ENCODE data around the gene STRADA. TPM values are rescaled to one million over a fixed set of nuclear protein-coding genes. Genes with fewer than 3 reads are reported as not detected.

STRADA gene
- total RNA-seq, 4 donors from 2014 or later, result 14.4 to 39.1 (median 23.3) TPM

DNA sequence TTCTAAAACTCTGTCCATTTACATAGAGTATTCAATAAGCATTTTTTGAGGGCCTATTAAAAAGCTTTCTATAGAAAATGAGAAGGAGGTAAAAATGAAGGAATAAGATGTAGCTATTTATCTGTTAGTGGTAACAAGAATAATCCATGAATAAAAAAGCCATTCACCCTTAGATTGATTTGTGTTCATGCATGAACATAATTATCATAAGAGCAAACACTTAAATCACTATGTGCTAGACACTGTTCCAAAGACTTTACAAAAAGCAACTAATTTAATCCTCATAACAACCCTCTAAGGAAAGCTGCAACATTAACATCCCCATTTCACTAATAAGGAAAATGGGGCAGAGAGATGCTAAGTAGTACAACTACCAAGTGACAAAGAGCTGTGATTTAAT, 25.2 kb upstream of the STRADA start:
- Histone ChIP-seq H3K36me3 (peaks cover 0 to 42% of the 10 kb centered on the region in 2 donors), H3K4me3 (no peak overlapping the region), H3K27me3 (no peaks in the 10 kb centered on the region), H3K4me1 (peaks cover 0 to 53% (median 4%) of the 10 kb centered on the region in 3 donors), H3K27ac (no peak overlapping the region), H3K9me3 (no peaks in the 10 kb centered on the region)
- no peak for TF ChIP-seq POLR2A (IDR thresholded peaks at IDR 0.05)
- TF ChIP-seq EP300 (IDR thresholded peaks at IDR 0.05), result no peak
- no peak for TF ChIP-seq POLR2AphosphoS5 (IDR thresholded peaks at IDR 0.05)
- TF ChIP-seq, protein P1, sequence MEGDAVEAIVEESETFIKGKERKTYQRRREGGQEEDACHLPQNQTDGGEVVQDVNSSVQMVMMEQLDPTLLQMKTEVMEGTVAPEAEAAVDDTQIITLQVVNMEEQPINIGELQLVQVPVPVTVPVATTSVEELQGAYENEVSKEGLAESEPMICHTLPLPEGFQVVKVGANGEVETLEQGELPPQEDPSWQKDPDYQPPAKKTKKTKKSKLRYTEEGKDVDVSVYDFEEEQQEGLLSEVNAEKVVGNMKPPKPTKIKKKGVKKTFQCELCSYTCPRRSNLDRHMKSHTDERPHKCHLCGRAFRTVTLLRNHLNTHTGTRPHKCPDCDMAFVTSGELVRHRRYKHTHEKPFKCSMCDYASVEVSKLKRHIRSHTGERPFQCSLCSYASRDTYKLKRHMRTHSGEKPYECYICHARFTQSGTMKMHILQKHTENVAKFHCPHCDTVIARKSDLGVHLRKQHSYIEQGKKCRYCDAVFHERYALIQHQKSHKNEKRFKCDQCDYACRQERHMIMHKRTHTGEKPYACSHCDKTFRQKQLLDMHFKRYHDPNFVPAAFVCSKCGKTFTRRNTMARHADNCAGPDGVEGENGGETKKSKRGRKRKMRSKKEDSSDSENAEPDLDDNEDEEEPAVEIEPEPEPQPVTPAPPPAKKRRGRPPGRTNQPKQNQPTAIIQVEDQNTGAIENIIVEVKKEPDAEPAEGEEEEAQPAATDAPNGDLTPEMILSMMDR (IDR thresholded peaks at IDR 0.05), result no peak
- ATAC-seq, result no peak

DNA sequence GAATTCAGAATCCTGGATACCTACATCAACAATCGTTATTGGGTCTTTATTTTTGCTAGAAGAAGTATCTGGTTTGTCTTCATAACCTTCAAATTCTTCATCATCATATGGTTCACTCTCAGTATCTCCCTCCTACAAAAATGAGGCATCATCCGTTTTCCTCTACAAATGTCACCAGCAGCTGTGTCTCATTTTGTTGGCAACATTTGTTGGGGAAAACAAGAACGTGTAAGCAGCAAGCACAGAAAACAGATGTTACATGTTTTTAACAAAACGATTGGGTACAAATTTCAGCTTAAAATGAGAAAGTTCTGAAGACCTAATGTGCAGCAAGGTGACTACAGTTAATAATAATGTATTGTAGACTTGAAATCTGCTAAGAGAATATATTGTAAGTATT, 23.1 kb upstream of the STRADA start:
- Histone ChIP-seq H3K4me1 (peaks cover 0 to 33% (median 0%) of the 10 kb centered on the region in 3 donors), H3K9me3 (no peaks in the 10 kb centered on the region), H3K27ac (no peak overlapping the region), H3K4me3 (no peak overlapping the region), H3K36me3 (peaks cover 5 to 62% of the 10 kb centered on the region in 2 donors), H3K27me3 (no peaks in the 10 kb centered on the region)
- 50 to 69% methylated on average over 4 of the region's 4 CpGs for WGBS, 2 donors (ENCODE audit: low coverage in 1 of 2)
- no peak for TF ChIP-seq POLR2A (IDR thresholded peaks at IDR 0.05)
- TF ChIP-seq, protein P1 (IDR thresholded peaks at IDR 0.05), result no peak
- TF ChIP-seq POLR2AphosphoS5 (IDR thresholded peaks at IDR 0.05), result no peak
- no peak for TF ChIP-seq EP300 (IDR thresholded peaks at IDR 0.05)
- no peak for ATAC-seq

DNA sequence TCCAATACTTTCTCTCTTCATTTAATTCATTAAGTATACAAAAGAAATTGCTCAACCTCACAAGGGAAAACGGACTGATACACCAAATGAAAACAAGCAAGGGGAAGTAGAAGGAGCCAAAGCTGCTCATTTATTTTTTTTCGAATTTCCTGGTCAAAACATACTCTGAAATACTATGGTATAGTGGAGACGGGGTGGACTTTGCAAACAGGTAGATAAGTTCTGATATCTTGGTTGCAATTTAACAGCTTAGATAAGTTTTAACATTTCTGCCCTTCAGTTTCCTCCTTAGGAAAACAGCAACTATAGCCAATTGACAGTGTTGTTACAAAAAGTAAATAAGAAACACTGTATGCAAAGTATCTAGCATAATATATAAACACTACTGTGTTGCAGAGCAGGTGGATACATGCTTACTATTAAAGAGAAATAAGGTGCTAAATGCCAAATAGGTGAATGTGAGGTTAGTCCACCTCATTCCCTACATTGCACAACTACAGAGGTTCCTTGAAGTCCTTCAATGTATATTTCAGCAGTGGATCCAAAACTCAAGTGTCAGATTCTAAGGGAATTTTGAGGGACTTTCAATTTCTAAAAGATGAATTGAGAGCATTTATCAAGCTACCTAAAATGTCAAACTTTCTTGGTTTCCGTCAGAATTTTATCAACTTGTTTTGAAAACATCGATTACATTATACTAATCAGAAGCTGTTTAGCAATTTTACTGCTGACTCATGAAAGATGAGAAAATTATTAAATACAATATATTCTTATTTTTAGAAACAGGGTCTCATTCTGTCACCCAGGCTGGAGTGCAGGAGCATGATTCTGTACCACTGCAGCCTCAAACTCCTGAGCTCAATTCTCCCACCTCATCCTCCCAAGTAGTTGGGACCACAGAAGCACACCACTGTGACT, 20.8 kb upstream of the STRADA start:
- Histone ChIP-seq H3K27me3 (no peaks in the 10 kb centered on the region), H3K9me3 (no peaks in the 10 kb centered on the region), H3K27ac (no peak overlapping the region), H3K36me3 (peaks cover 5 to 82% of the 10 kb centered on the region in 2 donors), H3K4me3 (no peak overlapping the region), H3K4me1 (peaks cover 0 to 16% (median 0%) of the 10 kb centered on the region in 3 donors)
- ATAC-seq, result no peak
- TF ChIP-seq POLR2A (IDR thresholded peaks at IDR 0.05), result no peak
- no peak for TF ChIP-seq EP300 (IDR thresholded peaks at IDR 0.05)
- TF ChIP-seq, protein P1 (IDR thresholded peaks at IDR 0.05), result no peak
- TF ChIP-seq POLR2AphosphoS5 (IDR thresholded peaks at IDR 0.05), result no peak
- WGBS, 2 donors (ENCODE audit: low coverage in 1 of 2), result 77 to 81% methylated on average over 5 of the region's 5 CpGs

- H3K36me3 ChIP-seq, result peaks cover 5 to 96% of the 10 kb centered on the region in 2 donors
- no peak for ATAC-seq
- TF ChIP-seq EP300 (IDR thresholded peaks at IDR 0.05) (no peak), POLR2AphosphoS5 (IDR thresholded peaks at IDR 0.05) (no peak), POLR2A (IDR thresholded peaks at IDR 0.05) (no peak)
- TF ChIP-seq, protein P1 (IDR thresholded peaks at IDR 0.05), result no peak
These were observed 19.4 kb upstream of the STRADA start for GRCh38 chr17:63760771-63761539.

More at GRCh38 chr17:63760771-63761539, 19.4 kb upstream of the STRADA start:
- 73 to 81% methylated on average over 5 to 8 of the region's 10 CpGs for WGBS, 2 donors (ENCODE audit: low coverage in 1 of 2)
- H3K9me3 ChIP-seq, result no peaks in the 10 kb centered on the region
- no peaks in the 10 kb centered on the region for H3K27me3 ChIP-seq
- peaks cover 0 to 9% (median 0%) of the 10 kb centered on the region in 3 donors for H3K4me1 ChIP-seq
- no peak overlapping the region for H3K27ac ChIP-seq
- no peak overlapping the region for H3K4me3 ChIP-seq

All from gastroesophageal sphincter (tissue), 4 donors.